ENCODE measurements around the gene PRSS50.
A peak's percentile ranks its signal among the peaks of the same experiment; 100 is the strongest.

The PRSS50 gene

GRCh38 chr3:46725621-46726314 lies 8.1 kb upstream of the PRSS50 start:
- DNase-seq (ENCODE audit: low spot score): no peak

- no peak for DNase-seq (ENCODE audit: low spot score)
Observed at GRCh38 chr3:46724424-46724823, 6.8 kb upstream of the PRSS50 start.

- no peak for DNase-seq (ENCODE audit: low spot score)
Observed at GRCh38 chr3:46722443-46722842, 4.8 kb upstream of the PRSS50 start.

GRCh38 chr3:46721009-46721408 lies 3.3 kb upstream of the PRSS50 start:
- DNase-seq (ENCODE audit: low spot score): no peak

GRCh38 chr3:46719735-46720271 lies 2.1 kb upstream of the PRSS50 start:
- DNase-seq (ENCODE audit: low spot score): no peak

GRCh38 chr3:46719044-46719565 lies 1.4 kb upstream of the PRSS50 start:
- DNase-seq (ENCODE audit: low spot score): no peak

- no peak for DNase-seq (ENCODE audit: low spot score)
Observed at GRCh38 chr3:46716461-46717441, 918 bp downstream of the PRSS50 start.

- DNase-seq (ENCODE audit: low spot score): no peak
Observed at GRCh38 chr3:46715507-46716175, 2.0 kb downstream of the PRSS50 start.

GRCh38 chr3:46714728-46715506 lies 2.8 kb downstream of the PRSS50 start:
- DNase-seq (ENCODE audit: low spot score): no peak

- DNase-seq (ENCODE audit: low spot score): no peak
Observed at GRCh38 chr3:46713898-46714552, 3.6 kb downstream of the PRSS50 start.

GRCh38 chr3:46713050-46713897 lies 4.4 kb downstream of the PRSS50 start:
- DNase-seq (ENCODE audit: low spot score): no peak

GRCh38 chr3:46712191-46713049 lies 5.2 kb downstream of the PRSS50 start:
- no peak for DNase-seq (ENCODE audit: low spot score)

GRCh38 chr3:46711760-46712159 lies 5.9 kb downstream of the PRSS50 start:
- DNase-seq (ENCODE audit: low spot score): no peak

GRCh38 chr3:46711305-46711704 lies 6.4 kb downstream of the PRSS50 start:
- DNase-seq (ENCODE audit: low spot score): peak; percentile 70

GRCh38 chr3:46710671-46711295 lies 6.9 kb downstream of the PRSS50 start:
- DNase-seq (ENCODE audit: low spot score): no peak

- DNase-seq (ENCODE audit: low spot score): no peak
Observed at GRCh38 chr3:46710229-46710628, 7.4 kb downstream of the PRSS50 start.

- no peak for DNase-seq (ENCODE audit: low spot score)
Observed at GRCh38 chr3:46709721-46710120, 7.9 kb downstream of the PRSS50 start.

- no peak for DNase-seq (ENCODE audit: low spot score)
Observed at GRCh38 chr3:46709157-46709654, 8.5 kb downstream of the PRSS50 start.
